Osteocyte (in vitro differentiated cells): ENCODE measurements around the gene SPG21. TPM values are rescaled to one million over a fixed set of nuclear protein-coding genes. Genes with fewer than 3 reads are reported as not detected.

Experiments used
- DNase-seq: peaks from one replicate; pipeline ENCODE4 v3.0.0; 2021; ENCODE audit warnings: mixed read lengths; ENCODE audit not compliant: unreplicated experiment; ENCODE audit errors: extremely low spot score
- H3K27ac Mint-ChIP-seq: one replicate; pipeline ENCODE4 v1.8.0; 2021; ENCODE audit warnings: mild to moderate bottlenecking, mixed read lengths; ENCODE audit not compliant: unreplicated experiment
- H3K27me3 Mint-ChIP-seq: one replicate; pipeline ENCODE4 v1.8.0; 2021; ENCODE audit warnings: mixed read lengths; ENCODE audit not compliant: unreplicated experiment
- H3K36me3 Mint-ChIP-seq: one replicate; pipeline ENCODE4 v1.8.0; 2021; ENCODE audit warnings: mixed read lengths; ENCODE audit not compliant: unreplicated experiment
- H3K4me1 Mint-ChIP-seq: one replicate; pipeline ENCODE4 v1.8.0; 2021; ENCODE audit warnings: mixed read lengths; ENCODE audit not compliant: unreplicated experiment
- H3K4me3 Mint-ChIP-seq: one replicate; pipeline ENCODE4 v1.8.0; 2021; ENCODE audit warnings: mild to moderate bottlenecking, moderate library complexity, mixed read lengths; ENCODE audit not compliant: unreplicated experiment
- H3K9me3 Mint-ChIP-seq: one replicate; pipeline ENCODE4 v1.8.0; 2021; ENCODE audit warnings: mixed read lengths; ENCODE audit not compliant: unreplicated experiment
- CTCF ChIP-seq: fragments of 200-600 bp; sonication (generic); IDR thresholded peaks from 2 replicates; pipeline ENCODE4 v1.5.0; 2021; ENCODE audit warnings: antibody characterized with exemption, mild to moderate bottlenecking, moderate library complexity
- long read RNA-seq: library from polyadenylated mRNA; unstranded; transcript quantifications from one replicate; pipeline ENCODE4 v2.0.0, GENCODE V29; 2021
- total RNA-seq: library from RNA; stranded (reverse); gene quantifications from 2 replicates; pipeline ENCODE4 v1.2.1, GENCODE V29; 2021

SPG21 gene, protein sequence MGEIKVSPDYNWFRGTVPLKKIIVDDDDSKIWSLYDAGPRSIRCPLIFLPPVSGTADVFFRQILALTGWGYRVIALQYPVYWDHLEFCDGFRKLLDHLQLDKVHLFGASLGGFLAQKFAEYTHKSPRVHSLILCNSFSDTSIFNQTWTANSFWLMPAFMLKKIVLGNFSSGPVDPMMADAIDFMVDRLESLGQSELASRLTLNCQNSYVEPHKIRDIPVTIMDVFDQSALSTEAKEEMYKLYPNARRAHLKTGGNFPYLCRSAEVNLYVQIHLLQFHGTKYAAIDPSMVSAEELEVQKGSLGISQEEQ
- 116 and 120 TPM in 2 replicates for total RNA-seq
- long read RNA-seq, transcript SPG21-201 (9 exons, 1,822 nt): major isoform, 232 of 323 reads
- long read RNA-seq, transcript SPG21-203 (9 exons, 1,613 nt): minor isoform, 39 of 323 reads
- long read RNA-seq, partial matches to known transcripts: 15 of 323 reads
- long read RNA-seq, other reads (novel, unspliced or antisense): 31 of 323 reads

DNA sequence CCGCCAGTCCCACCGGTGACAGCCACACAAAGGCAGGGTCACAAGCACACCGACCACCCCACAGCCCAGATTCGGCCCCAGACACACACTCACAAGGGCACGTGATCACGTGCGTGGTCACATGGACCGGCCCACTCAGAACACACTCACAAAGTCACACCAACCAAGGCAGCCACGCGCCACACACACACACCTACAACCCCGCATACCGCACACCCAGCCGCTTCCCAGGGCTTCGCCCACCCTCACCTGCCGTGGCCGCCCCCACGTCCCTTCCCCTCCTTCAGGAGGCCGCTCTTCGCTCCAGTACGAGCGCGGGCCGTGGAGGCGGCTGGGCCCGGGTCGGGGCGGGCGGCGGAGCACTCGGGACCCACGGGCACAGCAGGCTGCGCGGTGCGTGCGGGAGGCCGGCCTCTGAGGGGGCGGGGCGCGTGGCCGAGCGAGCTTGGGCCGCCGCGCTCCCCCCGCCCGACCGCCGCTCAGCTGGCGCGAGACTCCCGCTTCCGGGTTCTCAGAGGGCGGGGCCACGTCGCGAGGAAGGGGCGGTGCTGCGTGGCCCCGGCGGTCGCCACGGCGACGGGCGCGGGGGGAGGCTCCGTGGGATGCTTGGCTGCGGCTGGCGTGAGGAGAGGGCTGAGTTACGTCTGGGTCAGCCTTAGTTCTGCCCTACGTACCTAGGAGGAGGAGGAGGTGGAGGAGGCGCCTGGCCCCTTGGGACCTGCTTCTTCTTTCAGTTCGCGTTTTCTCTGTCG lies at the start of gene SPG21:
SPG21 (minus strand) TSS at position 499 of the 752 bp plus-strand sequence. CDS start 6,345 bp downstream, outside the sequence.
- Mint-ChIP-seq H3K27ac (peak within 1 kb of the TSS; percentile 96), H3K36me3 (peaks cover 7% of the 10 kb centered on the region), H3K4me3 (peak within 1 kb of the TSS; percentile 93), H3K4me1 (peaks cover 58% of the 10 kb centered on the region), H3K9me3 (no peaks in the 10 kb centered on the region), H3K27me3 (no peaks in the 10 kb centered on the region)
- no peak for TF ChIP-seq CTCF
- peak; percentile 98 for DNase-seq

- Mint-ChIP-seq H3K36me3 (no peaks in the 10 kb centered on the region), H3K27me3 (no peaks in the 10 kb centered on the region), H3K4me1 (no peaks in the 10 kb centered on the region), H3K4me3 (no peak overlapping the region), H3K27ac (no peak overlapping the region), H3K9me3 (no peaks in the 10 kb centered on the region)
- no peak for TF ChIP-seq CTCF
- DNase-seq: no peak
These were observed 49.1 kb upstream of the SPG21 start for GRCh38 chr15:65038836-65039235.

- H3K9me3 Mint-ChIP-seq: no peaks in the 10 kb centered on the region
- DNase-seq: no peak
- no peak for TF ChIP-seq CTCF
- peaks cover 2% of the 10 kb centered on the region for H3K4me1 Mint-ChIP-seq
- H3K36me3 Mint-ChIP-seq: no peaks in the 10 kb centered on the region
- H3K27ac Mint-ChIP-seq: no peak overlapping the region
- no peak overlapping the region for H3K4me3 Mint-ChIP-seq
- no peaks in the 10 kb centered on the region for H3K27me3 Mint-ChIP-seq
These were observed 48.7 kb upstream of the SPG21 start for GRCh38 chr15:65038428-65038827.

DNA sequence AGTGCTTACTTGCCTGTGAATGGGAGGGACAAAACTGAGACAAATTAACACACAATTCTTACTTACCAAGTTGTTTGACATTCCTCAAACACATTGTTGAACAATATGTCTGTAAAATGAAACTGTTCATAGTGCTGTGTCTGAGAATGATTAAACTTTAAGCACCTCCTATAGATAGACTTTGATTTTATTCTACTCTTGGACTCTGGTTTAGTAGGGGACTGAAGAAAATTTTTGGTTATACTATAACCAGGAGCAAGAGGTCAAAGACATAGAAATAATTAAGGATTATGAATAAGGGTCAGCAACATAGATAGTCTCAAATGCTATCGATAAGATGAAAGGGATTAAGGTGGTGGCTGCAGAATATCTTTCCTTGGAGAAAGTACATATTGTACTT lies 47.6 kb upstream of the SPG21 start:
- H3K4me1 Mint-ChIP-seq: peaks cover 6% of the 10 kb centered on the region
- no peak overlapping the region for H3K4me3 Mint-ChIP-seq
- DNase-seq: no peak
- no peaks in the 10 kb centered on the region for H3K36me3 Mint-ChIP-seq
- no peak for TF ChIP-seq CTCF
- H3K9me3 Mint-ChIP-seq: no peaks in the 10 kb centered on the region
- no peaks in the 10 kb centered on the region for H3K27me3 Mint-ChIP-seq
- no peak overlapping the region for H3K27ac Mint-ChIP-seq

DNA sequence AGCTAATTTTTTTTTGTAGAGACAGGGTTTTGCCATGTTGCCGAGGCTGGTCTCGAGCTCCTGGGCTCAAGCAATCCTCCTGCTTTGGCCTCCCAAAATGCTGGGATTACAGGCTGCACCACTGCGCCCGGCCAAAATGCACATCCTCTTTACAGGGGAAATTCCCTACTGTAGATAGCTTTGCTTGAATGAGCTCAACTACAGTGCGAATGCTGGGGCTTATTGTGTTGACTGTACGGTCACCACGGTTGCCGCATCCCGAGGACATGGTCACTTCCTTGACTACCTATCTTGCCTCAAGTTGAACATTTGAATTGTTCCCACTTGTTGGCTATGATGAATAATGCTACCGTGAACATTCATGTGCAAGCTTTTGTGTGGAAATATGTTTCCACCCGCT lies 45.0 kb upstream of the SPG21 start:
- no peaks in the 10 kb centered on the region for H3K36me3 Mint-ChIP-seq
- peaks cover 5% of the 10 kb centered on the region for H3K27me3 Mint-ChIP-seq
- H3K27ac Mint-ChIP-seq: no peak overlapping the region
- H3K9me3 Mint-ChIP-seq: no peaks in the 10 kb centered on the region
- DNase-seq: no peak
- peaks cover 6% of the 10 kb centered on the region for H3K4me1 Mint-ChIP-seq
- no peak for TF ChIP-seq CTCF
- H3K4me3 Mint-ChIP-seq: no peak overlapping the region
